ENCODE data around the gene PRAME.
"Not testable (repeated sequence)": the region's sequence is repeated elsewhere in the genome, so short reads cannot be mapped to it uniquely, and the experiment has no call there.

Gene PRAME

DNA sequence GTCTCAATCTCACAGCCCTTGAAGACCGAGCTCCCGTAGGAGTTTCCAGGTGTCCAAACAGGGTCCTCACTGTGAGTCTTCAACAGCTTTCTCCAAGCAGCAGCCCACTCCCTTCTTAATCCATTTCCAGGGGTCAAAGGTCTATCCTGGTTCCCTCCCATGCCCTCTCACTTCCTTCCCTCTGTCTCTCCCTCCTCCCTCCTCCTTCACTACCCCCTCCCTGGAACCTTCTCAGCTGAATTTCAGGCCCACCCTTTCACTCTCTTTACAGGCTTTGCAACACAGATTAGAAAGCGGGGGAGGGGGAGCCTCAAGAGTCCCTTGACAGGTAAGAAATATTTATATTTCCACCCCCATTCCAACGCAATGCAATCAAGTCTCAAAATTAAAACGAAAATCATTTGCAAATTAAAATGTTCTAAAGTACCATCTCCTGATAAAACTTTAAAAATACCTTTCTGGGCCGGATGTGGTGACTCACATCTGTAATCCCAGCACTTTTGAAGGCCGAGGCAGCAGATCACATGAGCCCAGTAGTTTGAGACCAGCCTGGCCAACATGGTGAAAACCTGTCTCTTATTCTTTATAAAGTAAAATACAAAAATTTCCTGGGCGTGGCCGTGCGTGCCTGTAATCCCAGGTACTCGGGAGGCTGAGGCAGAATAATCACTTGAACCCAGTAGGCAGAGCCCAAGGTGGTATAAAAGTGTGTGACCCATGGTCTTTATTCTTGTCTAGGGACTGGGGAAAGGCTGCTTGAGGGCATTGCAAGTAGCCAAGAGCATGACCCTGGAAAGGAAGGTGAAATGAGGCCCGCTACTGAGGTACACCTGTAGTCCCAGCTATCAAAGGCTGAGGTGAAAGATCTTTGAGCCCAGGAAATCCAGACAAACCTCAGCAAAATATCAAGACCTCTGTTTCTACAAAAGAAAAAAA, 38.1 kb downstream of the PRAME start:
- DNase-seq (ENCODE audit: low spot score): no peak

DNA sequence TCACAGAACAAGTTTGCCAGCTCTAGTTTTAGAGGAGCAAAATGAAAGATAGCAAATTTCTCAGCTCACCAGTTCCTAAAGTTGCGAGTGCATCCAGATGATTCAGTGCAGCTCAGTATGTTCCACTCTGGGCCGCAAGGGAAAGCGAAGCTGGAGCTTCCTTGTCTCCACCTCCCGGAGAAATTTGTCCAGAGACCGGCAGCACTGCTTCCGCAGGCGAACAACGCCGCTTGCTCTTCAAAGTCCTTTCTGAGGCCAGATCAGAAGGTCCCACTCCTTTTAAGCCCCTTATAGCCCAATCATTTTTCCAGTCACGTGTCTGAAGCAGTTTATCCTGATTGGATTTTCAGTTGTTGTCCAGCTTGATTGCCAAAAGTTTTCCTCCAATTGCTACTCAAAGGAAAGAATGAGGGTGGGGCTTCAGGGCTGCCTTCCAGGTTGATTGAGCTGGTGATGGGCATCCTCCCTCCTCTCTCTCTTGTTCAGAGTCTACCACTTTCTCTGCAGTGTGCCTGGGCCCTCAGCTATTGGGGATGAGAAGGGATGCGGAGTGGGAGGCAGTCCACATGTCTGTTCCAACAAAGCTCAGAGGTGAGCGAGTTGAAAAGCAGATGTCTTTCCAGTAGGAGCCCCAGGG, 38.9 kb downstream of the PRAME start, which contains the start of gene ZNF280A:
Gene ZNF280A (minus strand): TSS at position 251 of the 637 bp plus-strand sequence. CDS start 4,640 bp downstream, outside the sequence.
- no peak for DNase-seq (ENCODE audit: low spot score)

- DNase-seq (ENCODE audit: low spot score): no peak
Observed at GRCh38 chr22:22519591-22519990, 39.5 kb downstream of the PRAME start.

GRCh38 chr22:22516992-22517391, 42.1 kb downstream of the PRAME start:
- no peak for DNase-seq (ENCODE audit: low spot score)

- DNase-seq (ENCODE audit: low spot score): no peak
Observed at GRCh38 chr22:22515890-22516289, 43.2 kb downstream of the PRAME start.

DNA sequence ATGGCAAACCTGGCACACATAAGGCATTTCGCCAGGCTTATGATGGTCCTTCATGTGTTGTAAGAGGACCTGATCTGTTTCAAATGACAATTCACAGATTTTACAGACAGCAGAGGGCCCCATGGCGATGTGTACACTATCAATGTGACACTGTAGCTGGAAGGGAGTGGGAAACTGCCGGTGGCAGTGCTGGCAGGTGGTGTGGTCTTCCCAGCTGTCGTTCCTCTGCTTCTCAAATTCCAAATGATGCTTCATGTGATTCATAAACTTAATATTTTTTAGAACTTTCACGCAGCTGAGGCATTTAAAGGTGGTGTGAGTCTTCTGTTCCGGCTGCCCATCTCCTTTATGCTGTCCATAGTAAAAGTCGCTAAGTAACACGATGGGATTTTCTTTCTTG, 44.6 kb downstream of the PRAME start:
- DNase-seq (ENCODE audit: low spot score): not testable (repeated sequence)

GRCh38 chr22:22513619-22514018, 45.4 kb downstream of the PRAME start:
- no peak for DNase-seq (ENCODE audit: low spot score)

- DNase-seq (ENCODE audit: low spot score): no peak
Observed at GRCh38 chr22:22512951-22513350, 46.1 kb downstream of the PRAME start.

- DNase-seq (ENCODE audit: low spot score): not testable (repeated sequence)
Observed at GRCh38 chr22:22510833-22511232, 48.2 kb downstream of the PRAME start.

- not testable (repeated sequence) for DNase-seq (ENCODE audit: low spot score)
Observed at GRCh38 chr22:22509912-22510311, 49.2 kb downstream of the PRAME start.

DNA sequence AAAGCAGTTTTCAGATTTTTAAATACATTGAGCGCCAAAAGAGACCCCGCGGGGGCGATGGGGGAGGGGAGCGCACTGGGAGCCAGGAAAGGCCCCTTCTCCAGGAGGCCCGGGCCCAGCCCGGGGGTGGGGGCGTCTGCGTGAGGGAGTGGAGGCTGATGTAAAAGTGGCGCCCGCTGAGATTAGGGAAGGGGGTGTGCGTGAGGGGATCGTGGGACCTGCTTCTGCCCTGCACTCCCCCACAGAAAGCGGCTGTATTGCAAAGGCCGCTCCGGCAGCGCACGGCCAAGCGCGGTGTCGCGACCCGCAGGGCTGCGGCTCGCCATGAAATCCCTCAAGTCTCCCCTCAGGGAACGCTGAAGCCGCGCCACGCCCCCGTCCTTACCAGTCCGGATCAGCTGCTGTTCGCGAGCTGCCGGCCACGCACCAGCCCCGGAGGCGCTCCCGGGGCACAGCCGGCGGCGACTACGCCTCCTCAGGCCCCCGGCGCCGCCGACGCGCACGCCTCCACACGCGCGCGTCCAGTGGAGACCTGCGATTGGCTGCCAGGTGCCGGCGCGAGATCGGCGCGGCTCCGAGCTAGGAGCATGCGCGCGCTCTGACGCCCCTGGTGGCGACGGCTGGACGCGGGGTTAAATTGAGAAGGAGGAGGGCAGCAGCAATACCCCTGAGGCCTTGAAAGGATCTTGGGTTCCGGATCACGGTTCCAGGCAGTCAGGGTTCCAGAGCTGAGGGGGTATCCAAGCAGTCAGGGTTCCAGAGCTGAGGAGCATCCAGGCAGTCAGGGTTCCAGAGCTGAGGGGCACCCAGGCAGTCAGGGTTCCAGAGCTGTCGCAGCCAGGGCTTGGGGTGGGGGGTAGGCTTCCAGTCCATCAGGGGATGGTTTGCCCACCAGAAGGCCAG, 50.5 kb downstream of the PRAME start, which contains the start of gene ZNF280B:
Gene ZNF280B (minus strand): TSS at position 469 of the 903 bp plus-strand sequence. CDS start 19,344 bp downstream, outside the sequence.
- peak; percentile 89 for DNase-seq (ENCODE audit: low spot score)

DNA sequence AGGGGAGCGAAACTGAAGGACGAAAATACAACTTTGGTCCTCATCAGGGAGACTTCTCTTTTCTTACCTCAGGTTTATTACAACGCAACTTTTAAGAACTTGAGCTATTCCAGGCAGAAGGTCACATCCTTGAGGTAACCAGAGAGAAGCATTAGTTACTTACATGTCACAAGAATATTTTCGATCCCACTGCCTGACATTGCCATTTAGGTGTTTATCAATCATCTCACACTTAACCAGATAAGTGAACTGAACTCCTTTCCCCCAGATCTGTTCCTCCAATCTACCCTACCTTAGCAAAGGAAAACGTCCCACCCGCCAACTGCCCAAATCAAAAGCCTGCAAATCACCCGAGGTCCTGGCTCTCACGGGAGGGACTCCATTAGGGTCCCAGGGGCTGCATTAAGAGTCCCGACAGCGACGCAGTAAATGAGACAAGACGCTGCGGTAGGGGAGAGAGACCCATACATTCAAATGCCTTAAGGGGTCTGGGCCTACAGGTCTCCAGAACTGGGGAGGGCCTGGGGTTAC, 51.3 kb downstream of the PRAME start:
- DNase-seq (ENCODE audit: low spot score): no peak

GRCh38 chr22:22506736-22507135, 52.3 kb downstream of the PRAME start:
- no peak for DNase-seq (ENCODE audit: low spot score)

GRCh38 chr22:22498267-22498666, 60.8 kb downstream of the PRAME start:
- DNase-seq (ENCODE audit: low spot score): no peak
